Stimulated activated CD8-positive, alpha-beta memory T cell treated with anti-CD3 and anti-CD28 coated beads, Interleukin-12 subunit alpha, Interleukin-12 subunit beta, amount 100 ng/mL, for 24 hours (primary cell): ENCODE data around the gene MYMX.
"Not testable (repeated sequence)": the region's sequence is repeated elsewhere in the genome, so short reads cannot be mapped to it uniquely, and the experiment has no call there.

Experiments
- DNase-seq: peaks from one replicate; pipeline ENCODE4 v3.0.0-alpha.2; 2020; ENCODE audit errors: extremely low read depth

The MYMX gene

DNA sequence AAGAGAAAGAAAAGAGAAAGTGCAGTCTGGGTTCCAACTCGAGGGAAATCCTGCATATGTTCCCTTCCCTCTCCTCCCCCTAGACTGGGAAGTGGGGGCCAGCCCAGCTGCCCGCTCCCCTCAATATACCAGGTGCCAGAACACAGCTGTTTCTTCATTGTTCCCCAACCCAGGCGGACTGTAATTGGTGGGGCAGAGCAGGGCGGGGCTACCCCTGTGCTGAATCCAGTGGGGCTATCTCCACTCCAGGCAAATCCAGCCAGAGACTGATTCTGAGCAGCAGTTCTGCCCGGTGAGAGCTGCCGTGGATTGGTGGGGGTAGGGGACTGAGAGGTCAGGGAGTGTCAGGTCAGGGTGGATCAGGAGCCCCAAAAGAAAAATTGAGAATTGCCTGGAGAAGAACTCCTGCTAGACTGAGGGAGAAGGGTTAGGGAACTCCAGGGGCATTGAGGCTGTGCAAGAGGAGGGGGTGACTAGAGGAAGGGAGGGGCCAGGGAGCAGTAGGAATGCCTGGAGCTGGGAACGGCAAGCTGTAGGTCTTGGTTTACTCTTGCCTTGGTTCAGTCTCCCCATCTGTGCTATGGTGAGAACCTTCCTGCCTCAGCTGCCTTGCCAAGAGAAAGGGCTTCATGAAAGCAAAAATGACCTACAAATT lies at the start of gene MYMX:
MYMX (plus strand) TSS at position 250 of the 655 bp plus-strand sequence. CDS start 546 bp downstream, outside the sequence.
- DNase-seq, result no peak

DNA sequence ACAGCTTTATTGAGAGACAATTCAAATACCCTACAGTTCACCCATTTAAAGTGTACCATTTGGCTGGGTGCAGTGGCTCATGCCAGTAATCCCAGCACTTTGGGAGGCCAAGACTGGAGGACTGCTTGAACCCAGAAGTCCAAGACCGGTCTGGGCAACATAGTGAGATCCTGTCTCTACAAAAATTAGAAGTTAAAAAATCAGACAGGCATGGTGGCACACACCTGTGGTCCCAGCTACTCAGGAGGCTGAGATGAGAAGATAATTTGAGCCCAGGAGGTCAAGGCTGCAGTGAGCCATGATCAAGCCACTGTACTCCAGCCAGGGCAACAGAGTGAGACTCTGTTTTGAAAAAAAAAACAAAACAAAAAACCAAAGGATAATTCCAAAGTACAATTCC lies 49.2 kb upstream of the MYMX start:
- DNase-seq, result no peak

DNA sequence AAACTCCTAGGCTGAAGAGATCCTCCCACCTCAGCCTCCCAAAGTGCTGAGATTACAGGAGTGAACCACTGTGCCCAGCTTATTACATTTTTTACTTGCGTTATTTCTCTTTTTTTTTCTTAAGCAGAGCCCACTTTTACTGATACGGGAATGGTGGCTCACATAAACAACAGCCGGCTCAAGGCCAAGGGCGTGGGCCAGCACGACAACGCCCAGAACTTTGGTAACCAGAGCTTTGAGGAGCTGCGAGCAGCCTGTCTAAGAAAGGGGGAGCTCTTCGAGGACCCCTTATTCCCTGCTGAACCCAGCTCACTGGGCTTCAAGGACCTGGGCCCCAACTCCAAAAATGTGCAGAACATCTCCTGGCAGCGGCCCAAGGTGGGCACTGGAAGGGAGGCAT lies 47.6 kb upstream of the MYMX start:
- no peak for DNase-seq

DNA sequence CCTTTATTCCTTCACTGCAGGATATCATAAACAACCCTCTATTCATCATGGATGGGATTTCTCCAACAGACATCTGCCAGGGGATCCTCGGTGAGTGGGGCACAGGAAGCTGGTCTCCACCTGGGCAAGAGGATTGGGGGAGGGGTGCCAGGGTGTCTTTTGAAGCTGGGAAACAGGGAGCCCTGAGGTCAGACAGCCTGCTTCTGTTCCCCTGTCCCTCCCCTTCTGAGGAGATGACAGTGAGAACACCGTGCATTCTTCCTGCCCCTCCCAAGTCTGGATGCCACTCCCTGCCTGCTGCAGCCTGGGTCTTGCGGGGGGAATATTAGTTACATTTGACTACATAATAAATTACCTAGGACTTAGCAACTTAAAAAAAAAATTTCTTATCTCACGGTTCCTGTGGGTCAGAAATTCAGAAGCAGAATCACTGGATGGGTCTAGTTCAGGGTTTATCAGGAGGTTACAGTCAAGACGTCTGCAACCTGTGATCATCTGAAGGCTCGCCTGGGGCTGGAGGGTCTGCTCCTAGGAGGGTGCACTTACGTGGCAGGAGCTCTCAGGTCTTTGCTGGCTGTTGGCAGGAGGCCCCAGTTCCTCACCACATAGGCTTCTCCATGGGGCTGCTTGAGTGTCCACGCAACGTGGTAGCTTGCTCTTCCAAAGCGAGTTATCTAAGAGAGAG lies 46.7 kb upstream of the MYMX start:
- no peak for DNase-seq

DNA sequence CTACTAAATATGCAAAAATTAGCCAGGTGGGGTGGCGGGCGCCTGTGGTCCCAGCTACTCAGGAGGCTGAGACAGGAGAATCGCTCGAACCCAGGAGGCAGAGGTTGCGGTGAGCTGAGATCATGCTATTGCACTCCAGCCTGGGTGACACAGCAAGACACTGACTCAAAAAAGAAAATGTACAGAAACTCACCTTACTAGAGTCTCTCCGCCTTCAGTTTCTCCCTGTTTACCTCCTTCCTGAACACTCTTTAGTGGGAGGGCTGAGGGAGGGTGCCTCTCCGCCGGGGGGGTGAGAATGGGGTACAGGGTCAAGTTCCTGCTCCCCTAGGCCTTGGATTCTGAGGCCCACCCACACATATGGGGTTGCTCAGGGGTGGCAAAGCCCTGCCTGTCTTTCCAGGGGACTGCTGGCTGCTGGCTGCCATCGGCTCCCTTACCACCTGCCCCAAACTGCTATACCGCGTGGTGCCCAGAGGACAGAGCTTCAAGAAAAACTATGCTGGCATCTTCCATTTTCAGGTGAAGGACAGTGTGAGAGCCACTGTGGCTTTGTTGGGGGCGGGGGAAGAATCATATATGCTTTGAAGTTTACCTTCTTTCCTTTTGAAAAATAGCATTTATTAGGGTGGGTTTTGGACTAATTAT lies 44.7 kb upstream of the MYMX start:
- no peak for DNase-seq

DNA sequence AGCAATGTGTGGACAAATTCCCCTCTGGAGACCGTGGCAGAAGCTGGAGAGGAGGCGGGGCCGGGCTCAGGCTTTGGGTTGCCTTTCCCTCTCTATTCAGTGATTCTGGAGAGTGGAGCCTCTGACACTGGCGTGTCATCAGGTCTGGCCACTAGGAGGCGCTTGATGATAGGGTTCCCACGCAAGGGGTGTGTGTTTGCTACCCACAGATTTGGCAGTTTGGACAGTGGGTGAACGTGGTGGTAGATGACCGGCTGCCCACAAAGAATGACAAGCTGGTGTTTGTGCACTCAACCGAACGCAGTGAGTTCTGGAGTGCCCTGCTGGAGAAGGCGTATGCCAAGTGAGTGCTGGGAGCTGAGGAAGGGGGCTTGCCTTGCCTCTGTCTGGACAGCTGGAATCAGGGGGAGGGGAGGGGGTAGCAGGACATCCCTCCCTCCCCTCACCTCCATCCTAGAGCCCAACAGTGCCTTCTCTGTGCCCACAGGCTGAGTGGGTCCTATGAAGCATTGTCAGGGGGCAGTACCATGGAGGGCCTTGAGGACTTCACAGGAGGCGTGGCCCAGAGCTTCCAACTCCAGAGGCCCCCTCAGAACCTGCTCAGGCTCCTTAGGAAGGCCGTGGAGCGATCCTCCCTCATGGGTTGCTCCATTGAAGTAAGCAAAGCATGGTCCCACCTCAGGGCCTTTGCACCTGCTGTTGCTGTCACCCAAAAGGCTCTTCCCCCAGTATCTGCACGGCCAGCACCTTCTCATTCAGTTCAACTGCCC lies 43.8 kb upstream of the MYMX start:
- DNase-seq, result peak; percentile 33

DNA sequence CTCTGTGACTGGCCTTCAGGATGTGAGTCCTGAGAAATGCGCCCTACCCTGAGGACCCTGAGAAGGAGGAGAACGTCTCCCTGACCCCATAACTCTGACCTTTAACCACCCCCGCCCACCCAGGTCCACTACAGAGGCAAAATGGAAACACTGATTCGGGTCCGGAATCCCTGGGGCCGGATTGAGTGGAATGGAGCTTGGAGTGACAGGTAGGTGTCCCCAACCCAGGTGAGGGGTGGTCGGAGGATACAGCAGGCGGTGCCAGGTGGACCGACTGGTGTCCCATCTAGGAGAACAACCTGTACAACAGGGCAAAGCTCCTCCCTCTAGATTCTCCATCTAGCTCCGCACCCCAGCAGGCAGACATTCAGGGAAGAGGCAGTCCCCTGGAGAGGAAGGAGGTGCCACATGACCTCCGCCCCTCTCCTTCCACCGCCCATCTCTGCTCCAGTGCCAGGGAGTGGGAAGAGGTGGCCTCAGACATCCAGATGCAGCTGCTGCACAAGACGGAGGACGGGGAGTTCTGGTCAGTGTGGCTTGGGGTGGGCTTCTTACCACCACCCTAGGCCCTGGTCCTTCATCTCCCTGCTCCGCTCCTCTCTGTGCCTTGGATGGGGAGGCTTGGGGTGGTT lies 40.5 kb upstream of the MYMX start:
- no peak for DNase-seq

DNA sequence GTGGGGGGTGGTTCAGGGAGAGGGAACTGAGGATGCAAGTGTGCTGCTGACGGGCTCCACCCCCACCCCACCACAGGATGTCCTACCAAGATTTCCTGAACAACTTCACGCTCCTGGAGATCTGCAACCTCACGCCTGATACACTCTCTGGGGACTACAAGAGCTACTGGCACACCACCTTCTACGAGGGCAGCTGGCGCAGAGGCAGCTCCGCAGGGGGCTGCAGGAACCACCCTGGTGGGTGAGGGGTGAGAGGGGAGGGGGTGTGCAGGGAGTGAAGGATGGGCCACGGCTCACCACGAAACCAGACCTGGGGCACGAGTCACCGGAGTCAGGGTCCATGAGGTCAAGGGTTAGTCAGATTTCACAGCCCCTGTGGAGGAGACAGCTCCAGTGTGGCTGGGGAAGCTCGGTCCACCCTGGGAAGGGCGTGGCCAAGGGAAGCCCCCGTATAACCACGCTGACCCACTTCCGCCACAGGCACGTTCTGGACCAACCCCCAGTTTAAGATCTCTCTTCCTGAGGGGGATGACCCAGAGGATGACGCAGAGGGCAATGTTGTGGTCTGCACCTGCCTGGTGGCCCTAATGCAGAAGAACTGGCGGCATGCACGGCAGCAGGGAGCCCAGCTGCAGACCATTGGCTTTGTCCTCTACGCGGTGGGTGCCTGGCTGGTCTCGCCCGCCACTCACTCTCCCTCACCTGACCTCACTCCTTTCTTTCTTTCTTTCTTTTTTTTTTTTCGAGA lies 39.8 kb upstream of the MYMX start:
- no peak for DNase-seq

DNA sequence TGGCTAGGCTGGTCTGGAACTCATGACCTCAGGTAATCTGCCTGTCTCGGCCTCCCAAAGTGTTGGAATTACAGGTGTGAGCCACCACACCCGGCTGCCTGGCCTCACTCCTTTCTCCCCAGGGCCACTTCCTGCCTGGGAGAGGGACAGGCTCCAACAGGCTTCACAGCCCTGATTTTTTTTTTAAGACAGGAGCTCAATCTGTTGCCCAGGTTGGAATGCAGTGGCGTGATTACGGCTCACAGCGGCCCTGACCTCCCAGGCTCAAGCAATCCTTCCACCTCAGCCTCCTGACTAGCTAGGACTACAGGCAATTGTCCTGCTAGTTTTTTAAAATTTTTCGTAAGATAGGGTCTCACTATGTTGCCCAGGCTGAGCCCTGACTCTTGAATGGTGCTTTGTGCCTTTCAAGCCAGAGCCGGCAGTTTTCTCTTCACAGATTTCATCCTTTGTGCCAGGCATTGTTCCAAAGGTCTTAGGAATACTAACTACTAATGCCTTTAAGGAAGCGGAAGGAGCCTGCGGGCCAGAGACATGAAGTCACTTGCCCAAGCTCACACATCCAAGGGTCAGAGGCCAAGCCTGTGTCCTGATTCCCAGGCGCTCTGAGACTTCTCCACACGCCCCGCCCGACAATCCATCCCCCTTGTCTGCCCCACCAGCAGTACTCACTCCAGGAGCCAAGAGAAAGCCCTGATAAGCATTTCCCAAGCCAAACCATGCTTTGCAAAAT lies 38.9 kb upstream of the MYMX start:
- DNase-seq, result no peak

DNA sequence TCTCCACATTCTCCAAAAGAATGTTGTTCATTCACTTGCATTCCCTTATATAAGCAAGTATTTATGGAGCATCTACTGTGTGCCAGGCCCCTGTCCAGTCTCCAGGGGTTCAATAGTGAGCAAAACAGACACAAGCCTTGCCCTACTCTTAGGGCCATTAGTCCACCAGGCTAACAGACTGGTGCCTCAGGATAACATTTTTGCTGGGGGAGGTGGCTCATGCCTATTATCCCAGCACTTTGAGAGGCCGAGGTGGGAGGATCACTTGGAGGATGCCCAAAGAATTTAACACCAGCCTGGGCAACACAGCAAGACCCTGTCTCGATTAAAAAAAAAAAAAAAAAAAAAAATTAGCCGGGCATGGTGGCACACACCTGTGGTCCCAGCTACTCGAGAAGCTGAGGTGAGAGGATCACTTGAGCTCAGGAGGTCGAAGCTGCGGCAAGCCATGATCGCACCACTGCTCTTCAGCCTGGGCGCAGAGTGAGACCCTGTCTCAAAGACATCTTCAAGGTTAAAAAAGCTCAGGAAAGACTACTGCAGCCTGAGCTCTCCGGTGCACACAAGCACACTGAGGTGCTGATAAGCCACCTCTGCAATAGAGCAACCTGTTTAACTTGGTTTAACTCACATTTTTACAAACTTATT lies 38.2 kb upstream of the MYMX start:
- DNase-seq, result no peak

DNA sequence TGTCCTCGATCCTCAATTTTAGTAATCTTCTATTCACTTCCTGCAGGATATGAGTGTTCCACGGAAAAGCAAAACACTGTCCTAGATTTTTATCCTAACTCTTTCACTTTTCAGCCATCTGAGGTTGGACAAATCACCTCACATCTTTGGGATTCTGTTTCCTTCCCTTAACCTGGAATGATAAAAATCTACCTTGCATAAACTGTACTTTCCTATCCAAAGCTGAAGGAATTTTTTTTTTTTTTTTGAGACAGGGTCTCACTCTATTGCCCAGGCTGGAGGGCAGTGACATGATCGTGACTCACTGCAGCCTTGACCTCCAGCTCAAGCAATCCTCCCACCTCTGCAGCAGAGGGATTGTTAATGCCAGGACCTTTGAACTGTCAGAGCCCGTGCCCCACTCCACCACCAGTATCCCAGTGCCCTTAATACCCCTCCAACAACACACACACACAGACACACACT lies 37.6 kb upstream of the MYMX start:
- DNase-seq, result no peak

DNA sequence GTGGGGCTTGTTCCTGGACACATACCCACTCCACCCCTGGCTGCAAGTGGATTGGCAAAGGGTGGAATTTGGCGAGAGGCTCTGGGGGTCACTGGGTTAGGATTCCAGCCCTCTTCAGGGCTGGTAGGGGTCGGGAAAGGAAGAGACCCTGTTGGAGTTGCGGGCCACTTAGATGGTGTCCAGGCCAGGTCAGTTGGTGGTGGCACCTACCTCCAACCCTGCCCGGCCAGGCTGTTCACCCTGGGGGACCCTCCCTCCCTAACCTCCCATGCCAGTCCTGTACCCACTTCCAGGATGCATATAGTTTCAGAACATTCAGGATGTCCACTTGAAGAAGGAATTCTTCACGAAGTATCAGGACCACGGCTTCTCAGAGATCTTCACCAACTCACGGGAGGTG lies 37.1 kb upstream of the MYMX start:
- no peak for DNase-seq

DNA sequence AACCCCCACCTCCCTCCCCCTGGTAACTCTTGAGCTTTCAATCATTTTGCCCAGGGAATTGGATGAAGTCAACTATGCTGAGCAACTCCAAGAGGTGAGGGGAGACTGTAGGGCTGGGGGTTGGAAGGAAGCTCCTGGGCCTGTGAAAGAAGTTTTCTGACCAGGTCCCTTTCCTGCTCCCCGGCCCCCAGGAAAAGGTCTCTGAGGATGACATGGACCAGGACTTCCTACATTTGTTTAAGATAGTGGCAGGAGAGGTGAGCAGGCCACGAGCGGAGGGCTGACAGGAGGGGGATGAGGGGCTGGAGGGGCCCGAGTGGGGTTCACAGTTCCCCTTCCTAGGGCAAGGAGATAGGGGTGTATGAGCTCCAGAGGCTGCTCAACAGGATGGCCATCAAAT lies 36.3 kb upstream of the MYMX start:
- DNase-seq, result no peak

DNA sequence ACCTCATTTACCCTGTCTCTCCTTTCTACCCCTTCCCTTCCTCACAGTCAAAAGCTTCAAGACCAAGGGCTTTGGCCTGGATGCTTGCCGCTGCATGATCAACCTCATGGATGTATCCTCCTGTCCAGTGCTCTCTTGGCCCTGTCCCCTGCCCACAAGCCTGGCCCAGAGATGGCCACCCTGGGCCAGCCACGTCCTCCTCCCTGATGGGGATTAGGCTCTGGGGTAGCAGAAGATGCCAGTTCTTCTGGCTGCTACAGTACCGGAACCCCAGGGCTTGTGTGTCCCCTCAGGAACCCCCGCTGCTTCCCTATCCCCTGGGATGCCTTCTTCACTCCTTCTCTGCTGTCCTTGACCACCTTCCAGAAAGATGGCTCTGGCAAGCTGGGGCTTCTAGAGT lies 35.8 kb upstream of the MYMX start:
- no peak for DNase-seq

DNA sequence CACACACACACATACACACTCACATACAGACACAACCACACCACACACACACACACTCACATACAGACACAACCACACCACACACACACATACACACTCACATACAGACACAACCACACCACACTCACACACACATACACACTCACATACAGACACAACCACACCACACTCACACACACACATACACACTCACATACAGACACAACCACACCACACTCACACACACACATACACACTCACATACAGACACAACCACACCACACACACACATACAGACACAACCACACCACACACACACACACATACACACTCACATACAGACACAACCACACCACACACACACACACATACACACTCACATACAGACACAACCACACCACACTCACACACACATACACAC lies 34.9 kb upstream of the MYMX start:
- not testable (repeated sequence) for DNase-seq

DNA sequence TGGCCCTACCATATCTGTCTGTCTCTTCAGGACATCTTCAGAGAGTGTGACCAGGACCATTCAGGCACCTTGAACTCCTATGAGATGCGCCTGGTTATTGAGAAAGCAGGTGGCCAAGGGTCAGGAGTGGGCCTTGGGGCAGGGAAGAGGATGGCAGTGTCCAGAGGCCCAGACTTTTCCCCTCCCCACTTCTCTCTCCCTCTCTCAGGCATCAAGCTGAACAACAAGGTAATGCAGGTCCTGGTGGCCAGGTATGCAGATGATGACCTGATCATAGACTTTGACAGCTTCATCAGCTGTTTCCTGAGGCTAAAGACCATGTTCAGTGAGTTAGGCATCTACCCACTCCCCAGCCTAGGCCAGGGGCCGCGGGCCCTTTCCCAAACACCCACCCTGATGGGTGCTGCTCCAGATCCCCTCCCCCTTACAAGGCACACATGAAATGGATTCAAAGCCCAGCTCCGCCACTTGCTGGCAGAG lies 33.8 kb upstream of the MYMX start:
- DNase-seq, result no peak

DNA sequence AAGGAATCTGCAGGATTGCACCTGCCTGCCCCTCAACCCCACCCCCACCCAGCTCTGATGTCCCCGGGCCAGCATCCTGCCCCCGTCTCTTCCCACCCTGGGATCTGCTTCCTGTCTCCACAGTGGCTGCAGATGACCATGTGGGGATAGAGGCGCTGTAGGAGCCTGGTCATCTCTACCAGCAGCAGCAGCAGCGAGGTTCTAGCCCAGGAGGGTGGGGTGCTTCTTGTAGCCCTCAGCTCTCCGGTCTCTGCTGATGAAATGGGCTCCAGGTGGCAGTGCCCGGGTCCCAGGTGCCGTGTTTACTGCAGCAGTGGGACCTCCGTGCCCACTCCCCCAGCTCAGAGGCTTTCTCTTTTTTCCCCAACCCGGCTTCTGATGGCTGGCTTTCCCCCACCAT lies 32.9 kb upstream of the MYMX start:
- no peak for DNase-seq

DNA sequence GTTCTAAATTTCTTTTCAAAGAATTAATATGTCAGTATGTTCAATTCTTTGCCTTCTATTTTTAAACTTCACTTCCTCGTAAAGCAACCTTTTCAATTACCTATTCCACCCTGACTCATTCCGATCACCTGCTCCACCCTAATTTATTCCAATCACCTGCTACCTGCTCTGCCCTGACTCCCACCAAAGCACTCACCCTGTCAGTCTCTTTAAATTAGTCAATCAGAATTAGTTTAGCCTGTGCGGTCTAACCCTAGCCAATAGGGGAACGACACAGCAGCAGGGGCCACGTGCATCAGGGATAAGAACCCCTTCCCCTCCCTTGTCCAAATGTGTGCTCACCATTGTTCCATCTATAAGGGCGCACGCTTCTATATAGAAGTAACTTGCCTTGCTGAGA lies 31.4 kb upstream of the MYMX start:
- DNase-seq, result not testable (repeated sequence)

DNA sequence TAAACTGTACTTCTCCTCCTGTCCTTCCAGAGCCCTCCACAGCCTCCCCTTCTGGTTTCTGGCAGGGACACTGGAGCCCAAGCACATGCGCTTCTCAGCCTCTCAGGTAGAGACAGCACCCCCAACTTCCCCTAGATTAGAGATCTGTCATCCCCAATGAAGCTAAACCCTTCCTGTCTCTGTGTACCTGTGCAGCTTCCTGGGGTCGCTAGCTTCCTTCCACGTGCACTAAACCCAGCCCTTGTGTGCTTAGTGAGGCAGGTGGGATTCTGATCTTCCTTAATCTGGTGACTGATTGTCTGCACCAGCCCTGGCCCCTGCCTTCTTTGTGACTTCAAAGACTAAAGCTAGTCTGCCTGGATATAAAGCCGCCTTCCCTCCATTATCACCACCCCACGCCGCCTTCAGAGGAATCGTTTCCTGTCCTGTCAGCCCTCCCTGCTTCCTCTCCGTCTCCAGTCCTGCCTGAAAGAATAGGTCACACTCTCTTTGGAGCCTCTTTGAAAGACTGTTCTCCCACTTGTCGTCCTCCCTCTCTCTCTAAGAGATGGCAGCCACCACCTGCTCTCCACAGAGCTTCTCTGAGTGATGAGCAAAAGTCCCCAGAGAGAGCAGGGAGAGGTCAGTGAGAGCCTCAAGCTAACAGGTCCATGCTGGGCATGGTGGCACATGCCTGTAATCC lies 30.6 kb upstream of the MYMX start:
- no peak for DNase-seq
